ENCODE measurements around the gene TAS2R1.

TAS2R1 gene

DNA sequence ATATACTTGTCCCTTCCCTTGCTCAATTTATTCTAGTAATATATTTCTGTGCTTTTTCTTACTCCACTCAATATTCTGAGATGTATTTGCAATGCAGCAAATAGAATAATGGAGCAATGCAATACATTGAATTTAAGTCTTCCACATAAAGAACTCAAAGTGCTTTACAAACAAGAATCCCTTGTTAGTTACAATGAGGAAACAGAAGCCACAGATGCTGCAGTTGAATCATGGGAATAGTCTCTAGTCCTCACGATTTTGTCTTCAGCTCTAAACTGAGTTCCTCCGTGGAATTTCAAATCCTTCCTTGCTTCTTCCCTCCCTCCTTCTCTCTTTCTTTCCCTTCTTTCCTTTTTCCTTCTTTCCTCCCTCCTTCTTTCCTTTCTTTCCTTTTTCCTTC lies 12.5 kb upstream of the TAS2R1 start:
- ATAC-seq (replicated peaks): no peak
- H3K36me3 Mint-ChIP-seq (ENCODE audit: insufficient read depth): no peaks in the 10 kb centered on the region
- no peak overlapping the region for H3K4me3 Mint-ChIP-seq
- no peak for DNase-seq
- H3K27ac Mint-ChIP-seq: no peak overlapping the region
- peaks cover 8 to 18% of the 10 kb centered on the region in 2 donors for H3K9me3 Mint-ChIP-seq
- H3K4me1 Mint-ChIP-seq (ENCODE audit: low read depth in 2 of 2): no peaks in the 10 kb centered on the region
- no peaks in the 10 kb centered on the region for H3K27me3 Mint-ChIP-seq

- DNase-seq (no peak), ATAC-seq (replicated peaks) (no peak)
- no peak overlapping the region for H3K4me3 Mint-ChIP-seq
- no peaks in the 10 kb centered on the region for H3K4me1 Mint-ChIP-seq (ENCODE audit: low read depth in 2 of 2)
- peaks cover 12 to 23% of the 10 kb centered on the region in 2 donors for H3K9me3 Mint-ChIP-seq
- no peak overlapping the region for H3K27ac Mint-ChIP-seq
- no peaks in the 10 kb centered on the region for H3K36me3 Mint-ChIP-seq (ENCODE audit: insufficient read depth)
- H3K27me3 Mint-ChIP-seq: no peaks in the 10 kb centered on the region
These were observed 11.7 kb upstream of the TAS2R1 start for GRCh38 chr5:9641806-9642355.

GRCh38 chr5:9632495-9632894 lies 2.3 kb upstream of the TAS2R1 start:
- Mint-ChIP-seq H3K4me1 (ENCODE audit: low read depth in 2 of 2) (no peaks in the 10 kb centered on the region), H3K9me3 (peaks cover 14 to 16% of the 10 kb centered on the region in 2 donors), H3K27me3 (no peaks in the 10 kb centered on the region), H3K27ac (no peak overlapping the region), H3K36me3 (ENCODE audit: insufficient read depth) (no peaks in the 10 kb centered on the region), H3K4me3 (no peak overlapping the region)
- ATAC-seq (replicated peaks): no peak
- DNase-seq: no peak

GRCh38 chr5:9627541-9627940 lies 2.6 kb downstream of the TAS2R1 start:
- Mint-ChIP-seq H3K36me3 (ENCODE audit: insufficient read depth) (no peaks in the 10 kb centered on the region), H3K4me3 (no peak overlapping the region), H3K27ac (no peak overlapping the region), H3K27me3 (no peaks in the 10 kb centered on the region), H3K4me1 (ENCODE audit: low read depth in 2 of 2) (no peaks in the 10 kb centered on the region), H3K9me3 (peaks cover 15 to 16% of the 10 kb centered on the region in 2 donors)
- ATAC-seq (replicated peaks): no peak
- no peak for DNase-seq

DNA sequence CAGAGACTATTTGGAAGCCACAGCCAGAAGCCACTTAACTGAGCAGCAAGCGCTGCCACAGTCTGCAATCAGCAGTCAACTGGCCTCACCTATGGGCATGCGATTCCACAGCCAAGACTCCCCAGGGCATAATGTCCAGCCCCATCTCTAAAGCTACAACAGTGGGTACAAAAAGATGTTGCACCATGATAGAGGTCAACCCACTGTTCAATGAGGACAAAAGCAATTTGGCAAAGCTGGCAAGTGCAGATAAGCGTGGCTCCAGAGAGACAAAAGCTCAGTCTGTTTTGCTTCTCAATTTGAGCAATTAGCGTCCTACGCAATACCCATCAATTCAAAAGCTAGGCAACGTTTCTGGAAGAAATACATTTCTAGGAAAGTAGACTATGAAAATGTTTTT lies 3.2 kb downstream of the TAS2R1 start:
- Mint-ChIP-seq H3K4me3 (no peak overlapping the region), H3K9me3 (peaks cover 15% of the 10 kb centered on the region in 2 donors), H3K4me1 (ENCODE audit: low read depth in 2 of 2) (no peaks in the 10 kb centered on the region), H3K27ac (no peak overlapping the region), H3K36me3 (ENCODE audit: insufficient read depth) (no peaks in the 10 kb centered on the region), H3K27me3 (no peaks in the 10 kb centered on the region)
- DNase-seq (no peak), ATAC-seq (replicated peaks) (no peak)

- Mint-ChIP-seq H3K9me3 (peaks cover 15% of the 10 kb centered on the region in 2 donors), H3K4me3 (no peak overlapping the region), H3K27me3 (no peaks in the 10 kb centered on the region), H3K36me3 (ENCODE audit: insufficient read depth) (no peaks in the 10 kb centered on the region), H3K4me1 (ENCODE audit: low read depth in 2 of 2) (no peaks in the 10 kb centered on the region), H3K27ac (no peak overlapping the region)
- ATAC-seq (replicated peaks) (no peak), DNase-seq (no peak)
These were observed 4.4 kb downstream of the TAS2R1 start for GRCh38 chr5:9625731-9626130.

DNA sequence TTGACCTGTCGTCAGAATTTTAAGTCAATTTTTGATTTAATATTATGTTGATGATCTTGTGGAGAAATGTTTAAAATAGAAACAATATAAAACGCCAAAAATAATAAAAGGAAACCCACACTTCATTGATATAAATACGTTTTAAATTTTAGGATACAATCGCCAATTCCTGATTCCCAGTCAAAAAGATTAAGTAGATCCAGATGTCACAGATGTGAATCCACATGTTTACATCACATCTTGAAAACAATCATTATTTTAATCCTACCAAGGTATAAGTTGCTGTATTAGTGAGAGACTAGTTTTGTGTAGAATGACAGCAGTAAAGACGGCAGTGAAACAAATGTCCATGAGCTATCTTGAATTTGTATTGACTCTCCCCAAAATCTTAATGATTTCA lies 4.9 kb downstream of the TAS2R1 start:
- no peak for DNase-seq
- no peak for ATAC-seq (replicated peaks)
- Mint-ChIP-seq H3K27ac (no peak overlapping the region), H3K27me3 (no peaks in the 10 kb centered on the region), H3K9me3 (peaks cover 15% of the 10 kb centered on the region in 2 donors), H3K4me1 (ENCODE audit: low read depth in 2 of 2) (no peaks in the 10 kb centered on the region), H3K36me3 (ENCODE audit: insufficient read depth) (no peaks in the 10 kb centered on the region), H3K4me3 (no peak overlapping the region)

- Mint-ChIP-seq H3K27me3 (no peaks in the 10 kb centered on the region), H3K4me3 (no peak overlapping the region), H3K9me3 (peaks cover 12 to 15% of the 10 kb centered on the region in 2 donors), H3K36me3 (ENCODE audit: insufficient read depth) (no peaks in the 10 kb centered on the region), H3K27ac (no peak overlapping the region), H3K4me1 (ENCODE audit: low read depth in 2 of 2) (no peaks in the 10 kb centered on the region)
- ATAC-seq (replicated peaks) (no peak), DNase-seq (no peak)
These were observed 5.8 kb downstream of the TAS2R1 start for GRCh38 chr5:9624196-9624947.

- Mint-ChIP-seq H3K36me3 (ENCODE audit: insufficient read depth) (no peaks in the 10 kb centered on the region), H3K27ac (no peak overlapping the region), H3K4me1 (ENCODE audit: low read depth in 2 of 2) (no peaks in the 10 kb centered on the region), H3K9me3 (peaks cover 15 to 20% of the 10 kb centered on the region in 2 donors), H3K27me3 (no peaks in the 10 kb centered on the region), H3K4me3 (no peak overlapping the region)
- no peak for ATAC-seq (replicated peaks)
- no peak for DNase-seq
These were observed 6.5 kb downstream of the TAS2R1 start for GRCh38 chr5:9623661-9624060.

DNA sequence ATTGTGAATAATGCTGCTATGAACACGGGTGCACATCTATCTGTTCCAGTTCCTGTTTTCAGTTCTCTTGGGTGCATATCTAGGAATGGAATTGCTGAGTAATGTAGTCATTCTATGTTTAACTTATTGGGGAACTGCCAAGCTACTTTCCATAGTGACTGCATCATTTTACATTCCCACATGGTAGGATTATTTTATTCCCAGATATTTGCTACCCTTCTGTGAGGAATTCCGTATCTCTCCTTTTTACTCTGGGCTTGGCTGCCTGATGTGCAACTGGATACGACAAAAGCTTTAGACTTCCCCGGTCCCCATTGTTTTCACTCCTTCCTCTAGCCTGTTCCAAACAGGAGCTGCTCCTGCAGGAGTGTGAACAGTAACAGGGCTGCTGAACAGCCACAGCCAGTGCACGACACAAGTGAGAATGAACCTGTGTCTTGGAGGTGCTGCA lies 7.2 kb downstream of the TAS2R1 start:
- DNase-seq (no peak), ATAC-seq (replicated peaks) (no peak)
- H3K27me3 Mint-ChIP-seq: no peaks in the 10 kb centered on the region
- no peak overlapping the region for H3K27ac Mint-ChIP-seq
- H3K4me3 Mint-ChIP-seq: no peak overlapping the region
- H3K36me3 Mint-ChIP-seq (ENCODE audit: insufficient read depth): no peaks in the 10 kb centered on the region
- peaks cover 15 to 22% of the 10 kb centered on the region in 2 donors for H3K9me3 Mint-ChIP-seq
- H3K4me1 Mint-ChIP-seq (ENCODE audit: low read depth in 2 of 2): no peaks in the 10 kb centered on the region

GRCh38 chr5:9621379-9621903 lies 8.7 kb downstream of the TAS2R1 start:
- Mint-ChIP-seq H3K27ac (no peak overlapping the region), H3K4me3 (no peak overlapping the region), H3K4me1 (ENCODE audit: low read depth in 2 of 2) (no peaks in the 10 kb centered on the region), H3K36me3 (ENCODE audit: insufficient read depth) (no peaks in the 10 kb centered on the region), H3K27me3 (no peaks in the 10 kb centered on the region), H3K9me3 (peaks cover 15 to 22% of the 10 kb centered on the region in 2 donors)
- ATAC-seq (replicated peaks) (no peak), DNase-seq (no peak)

DNA sequence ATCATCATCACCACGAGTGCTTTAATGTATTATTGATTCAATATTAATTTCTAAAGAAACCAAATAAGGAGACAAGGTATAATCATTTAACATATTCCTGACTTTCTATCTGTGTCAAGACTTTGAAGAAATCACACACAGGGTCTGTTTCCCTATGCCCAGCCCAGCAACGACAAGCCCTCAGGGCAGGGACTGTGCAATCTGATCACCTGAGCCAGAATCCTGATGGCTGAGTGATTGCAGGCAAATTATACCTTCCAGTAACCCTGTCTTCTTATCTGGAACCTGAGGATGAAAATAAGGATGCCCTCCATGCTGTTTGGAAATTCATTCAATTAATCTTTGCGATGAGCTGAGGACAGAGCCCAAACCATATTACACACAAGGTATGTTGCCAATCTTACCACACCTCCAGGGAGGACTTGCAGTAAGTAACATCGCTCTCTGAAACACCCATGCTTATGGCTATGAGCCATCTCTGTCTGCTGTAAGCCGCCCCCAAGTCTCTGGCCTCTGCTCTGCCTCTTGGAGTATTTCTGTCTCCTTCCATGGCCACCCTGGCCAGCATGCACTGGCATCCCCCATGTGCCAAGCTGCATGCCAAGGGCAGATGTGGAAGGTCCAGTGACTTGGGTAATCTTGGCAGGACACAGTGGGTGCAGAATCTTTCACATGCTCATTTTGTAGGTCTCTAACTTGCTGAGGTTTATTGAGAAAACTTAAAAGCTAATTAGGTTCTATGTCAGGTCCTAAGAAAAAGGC lies 10.6 kb downstream of the TAS2R1 start:
- no peak overlapping the region for H3K4me3 Mint-ChIP-seq
- H3K36me3 Mint-ChIP-seq (ENCODE audit: insufficient read depth): no peaks in the 10 kb centered on the region
- ATAC-seq (replicated peaks): no peak
- no peaks in the 10 kb centered on the region for H3K4me1 Mint-ChIP-seq (ENCODE audit: low read depth in 2 of 2)
- no peak for DNase-seq
- peaks cover 16 to 29% of the 10 kb centered on the region in 2 donors for H3K9me3 Mint-ChIP-seq
- H3K27me3 Mint-ChIP-seq: no peaks in the 10 kb centered on the region
- H3K27ac Mint-ChIP-seq: no peak overlapping the region

GRCh38 chr5:9617739-9618504 lies 12.2 kb downstream of the TAS2R1 start:
- Mint-ChIP-seq H3K4me3 (no peak overlapping the region), H3K9me3 (peaks cover 9 to 17% of the 10 kb centered on the region in 2 donors), H3K27me3 (no peaks in the 10 kb centered on the region), H3K36me3 (ENCODE audit: insufficient read depth) (no peaks in the 10 kb centered on the region), H3K4me1 (ENCODE audit: low read depth in 2 of 2) (no peaks in the 10 kb centered on the region), H3K27ac (no peak overlapping the region)
- ATAC-seq (replicated peaks) (no peak), DNase-seq (no peak)

All from effector memory CD8-positive, alpha-beta T cell (primary cell).